Pericardium fibroblast (primary cell): ENCODE data around the gene PRLR. TPM values are rescaled to one million over a fixed set of nuclear protein-coding genes. Genes with fewer than 3 reads are reported as not detected.

Experiments
- total RNA-seq: library from RNA; depleted of rRNA; stranded (reverse); fragments of >200 nt; gene quantifications from 2 replicates; pipeline ENCODE4 v1.2.3, GENCODE V29; 2015

Gene PRLR
- total RNA-seq = under 0.01 and 2.4 TPM in 2 replicates

GRCh38 chr5:35230038-35230611 lies at the start of gene PRLR:
Gene PRLR (minus strand): TSS chr5:35230487. CDS start chr5:35089620, 140,867 bp downstream.

GRCh38 chr5:35047785-35048404 lies 182.4 kb downstream of the PRLR start, which contains the start of gene AGXT2:
Gene AGXT2 (minus strand): TSS chr5:35047949. CDS start chr5:35047892, 57 bp downstream.

Other genes with a start within 250 kb of the PRLR start
- not detected in 2 replicates for gene AGXT2, start 182.5 kb downstream of the PRLR start, total RNA-seq